ENCODE data around the gene C1orf52.

Gene C1orf52

GRCh38 chr1:85282424-85282823 is 23.0 kb upstream of the C1orf52 start:
- TF ChIP-seq CTCF (IDR thresholded peaks at IDR 0.05; ENCODE audit: insufficient read depth, low read length, missing control alignments) = no peak
- DNase-seq (ENCODE audit: low read depth, low spot score) = no peak
- ChIA-PET CTCF (interaction anchor here (1.8 to 2.0 kb wide), 2 partner anchors 23 to 26 kb away, joined by 6 to 8 read pairs; partner anchors contain the start of gene C1orf52), POLR2A (no interaction called here)
- H3K4me3 ChIP-seq (ENCODE audit: low read depth, low read length) = no peak overlapping the region

GRCh38 chr1:85280636-85281035 is 21.2 kb upstream of the C1orf52 start:
- CTCF ChIA-PET = interaction anchor here (1.8 to 2.0 kb wide), 3 partner anchors 12 to 27 kb away, joined by 6 to 10 read pairs (median 8); partner anchors contain the start of gene C1orf52
- no peak overlapping the region for H3K4me3 ChIP-seq (ENCODE audit: low read depth, low read length)
- TF ChIP-seq CTCF (IDR thresholded peaks at IDR 0.05; ENCODE audit: insufficient read depth, low read length, missing control alignments) = no peak
- POLR2A ChIA-PET = no interaction called here
- DNase-seq (ENCODE audit: low read depth, low spot score) = no peak

GRCh38 chr1:85279458-85280080 is 20.1 kb upstream of the C1orf52 start:
- H3K4me3 ChIP-seq (ENCODE audit: low read depth, low read length) = no peak overlapping the region
- POLR2A ChIA-PET = interaction anchor here (0.5 kb wide), 2 partner anchors 42 to 280 kb away, joined by 3 read pairs; no protein-coding TSS in a partner anchor
- TF ChIP-seq CTCF (IDR thresholded peaks at IDR 0.05; ENCODE audit: insufficient read depth, low read length, missing control alignments) = no peak
- CTCF ChIA-PET = interaction anchor here (1.1 kb wide), 1 partner anchor 10 kb away, joined by 3 read pairs; no protein-coding TSS in a partner anchor
- DNase-seq (ENCODE audit: low read depth, low spot score) = no peak

GRCh38 chr1:85278853-85279314 is 19.4 kb upstream of the C1orf52 start:
- POLR2A ChIA-PET = interaction anchor here (0.5 kb wide), 1 partner anchor 42 kb away, joined by 3 read pairs; no protein-coding TSS in a partner anchor
- no peak for TF ChIP-seq CTCF (IDR thresholded peaks at IDR 0.05; ENCODE audit: insufficient read depth, low read length, missing control alignments)
- H3K4me3 ChIP-seq (ENCODE audit: low read depth, low read length) = peak overlapping the region; percentile 40
- peak; percentile 79 for DNase-seq (ENCODE audit: low read depth, low spot score)
- CTCF ChIA-PET = interaction anchor here (1.1 to 1.3 kb wide), 2 partner anchors 11 to 24 kb away, joined by 3 read pairs; no protein-coding TSS in a partner anchor

- ChIA-PET CTCF (interaction anchor here (1.3 to 10.5 kb wide), 2 partner anchors 19 to 23 kb away, joined by 3 to 146 read pairs; partner anchors contain the start of gene C1orf52), POLR2A (interaction anchor here (0.6 to 2.7 kb wide), 3 partner anchors 19 to 303 kb away, joined by 3 to 15 read pairs (median 3); partner anchors contain the start of gene CCN1)
- no peak overlapping the region for H3K4me3 ChIP-seq (ENCODE audit: low read depth, low read length)
- no peak for DNase-seq (ENCODE audit: low read depth, low spot score)
- TF ChIP-seq CTCF (IDR thresholded peaks at IDR 0.05; ENCODE audit: insufficient read depth, low read length, missing control alignments) = no peak
These were observed 18.3 kb upstream of the C1orf52 start for GRCh38 chr1:85277802-85278201.

- POLR2A ChIA-PET = interaction anchor here (0.6 to 2.7 kb wide), 10 partner anchors 14 to 330 kb away, joined by 3 to 15 read pairs (median 5); partner anchors contain the start of genes C1orf52 and CCN1
- CTCF ChIA-PET = interaction anchor here (1.0 to 10.5 kb wide), 7 partner anchors 9 to 416 kb away, joined by 3 to 146 read pairs (median 5); partner anchors contain the start of gene C1orf52
- TF ChIP-seq CTCF (IDR thresholded peaks at IDR 0.05; ENCODE audit: insufficient read depth, low read length, missing control alignments) = no peak
- H3K4me3 ChIP-seq (ENCODE audit: low read depth, low read length) = peak overlapping the region; percentile 94
- no peak for DNase-seq (ENCODE audit: low read depth, low spot score)
These were observed 17.6 kb upstream of the C1orf52 start for GRCh38 chr1:85276978-85277639.

Data from AG04449 (cell line).